Type B pancreatic cell (in vitro differentiated cells): Measurements from ENCODE around the gene ATP7B. TPM values are rescaled to one million over a fixed set of nuclear protein-coding genes. Genes with fewer than 3 reads are reported as not detected.
A peak's percentile ranks its signal among the peaks of the same experiment; 100 is the strongest.

Experiments
- DNase-seq: peaks from one replicate; pipeline ENCODE4 v3.0.0; 2021; ENCODE audit warnings: mixed read lengths; ENCODE audit not compliant: unreplicated experiment; ENCODE audit errors: extremely low spot score
- H3K27ac Mint-ChIP-seq: 2 replicates; pipeline ENCODE4 v1.8.0; 2021; ENCODE audit warnings: mild to moderate bottlenecking, mixed read lengths
- H3K27me3 Mint-ChIP-seq: 2 replicates; pipeline ENCODE4 v1.8.0; 2021; ENCODE audit warnings: mixed read lengths
- H3K36me3 Mint-ChIP-seq: 2 replicates; pipeline ENCODE4 v1.8.0; 2021; ENCODE audit warnings: mixed read lengths
- H3K4me1 Mint-ChIP-seq: one replicate; pipeline ENCODE4 v1.8.0; 2021; ENCODE audit warnings: mixed read lengths; ENCODE audit not compliant: unreplicated experiment
- H3K4me3 Mint-ChIP-seq: 2 replicates; pipeline ENCODE4 v1.8.0; 2021; ENCODE audit warnings: mild to moderate bottlenecking, mixed read lengths
- H3K9me3 Mint-ChIP-seq: 2 replicates; pipeline ENCODE4 v1.8.0; 2021; ENCODE audit warnings: mixed read lengths
- CTCF ChIP-seq: fragments of 200-600 bp; sonication (generic); conservative IDR thresholded peaks from 2 replicates; pipeline ENCODE4 v1.5.0; 2021; ENCODE audit warnings: antibody characterized with exemption, mild to moderate bottlenecking
- total RNA-seq: library from RNA; stranded (reverse); gene quantifications from 2 replicates; pipeline ENCODE4 v1.2.1, GENCODE V29; 2021; ENCODE audit warnings: low replicate concordance

ATP7B gene
- total RNA-seq, 1 donor from 2014 or later, result 27.7 TPM

DNA sequence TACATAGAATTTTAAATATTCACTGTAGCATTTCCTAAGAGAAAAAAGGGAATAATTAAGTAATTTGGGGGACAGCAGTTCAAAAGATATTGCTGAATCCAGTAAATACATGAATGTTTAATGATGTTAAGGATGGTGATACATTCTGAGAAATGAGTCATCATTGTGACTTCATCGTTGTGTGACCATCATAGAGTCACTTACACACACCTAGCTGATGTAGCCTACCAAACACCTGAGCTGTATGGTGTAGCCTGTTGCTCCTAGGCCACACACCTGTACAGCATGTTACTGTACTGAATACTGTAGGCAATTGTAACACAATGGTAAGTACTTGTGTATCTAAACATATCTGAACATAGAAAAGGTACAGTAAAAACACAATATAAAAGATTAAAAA is 34.8 kb downstream of the ATP7B start:
- Mint-ChIP-seq H3K4me3 (no peak overlapping the region), H3K4me1 (peaks cover 7% of the 10 kb centered on the region), H3K27me3 (no peaks in the 10 kb centered on the region), H3K27ac (no peak overlapping the region), H3K36me3 (peaks cover 9% of the 10 kb centered on the region), H3K9me3 (peaks cover 5% of the 10 kb centered on the region)
- DNase-seq, result no peak
- no peak for TF ChIP-seq CTCF

DNA sequence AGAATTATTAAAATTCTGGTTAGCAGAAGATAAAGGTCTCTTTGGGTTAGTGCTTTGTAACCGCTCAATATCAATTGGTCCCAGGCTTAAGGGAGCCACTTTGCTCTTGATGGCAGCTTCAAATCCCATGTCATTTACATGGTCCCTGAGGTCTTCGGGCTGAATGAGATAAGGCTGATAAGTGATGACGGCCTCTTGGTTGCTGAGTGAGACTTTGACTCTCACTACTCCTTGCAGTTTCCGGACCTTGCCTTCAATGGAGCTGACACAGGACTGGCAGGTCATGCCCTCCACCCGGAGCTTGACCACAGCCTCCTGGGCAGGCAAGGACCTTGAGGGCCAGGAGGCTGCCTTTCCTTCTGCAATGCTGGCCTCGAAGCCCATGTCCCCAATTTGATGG is 36.8 kb downstream of the ATP7B start:
- TF ChIP-seq CTCF, result no peak
- no peaks in the 10 kb centered on the region for H3K27me3 Mint-ChIP-seq
- H3K27ac Mint-ChIP-seq, result no peak overlapping the region
- H3K36me3 Mint-ChIP-seq, result peaks cover 13% of the 10 kb centered on the region
- no peak for DNase-seq
- H3K4me1 Mint-ChIP-seq, result no peaks in the 10 kb centered on the region
- peaks cover 5% of the 10 kb centered on the region for H3K9me3 Mint-ChIP-seq
- H3K4me3 Mint-ChIP-seq, result no peak overlapping the region

DNA sequence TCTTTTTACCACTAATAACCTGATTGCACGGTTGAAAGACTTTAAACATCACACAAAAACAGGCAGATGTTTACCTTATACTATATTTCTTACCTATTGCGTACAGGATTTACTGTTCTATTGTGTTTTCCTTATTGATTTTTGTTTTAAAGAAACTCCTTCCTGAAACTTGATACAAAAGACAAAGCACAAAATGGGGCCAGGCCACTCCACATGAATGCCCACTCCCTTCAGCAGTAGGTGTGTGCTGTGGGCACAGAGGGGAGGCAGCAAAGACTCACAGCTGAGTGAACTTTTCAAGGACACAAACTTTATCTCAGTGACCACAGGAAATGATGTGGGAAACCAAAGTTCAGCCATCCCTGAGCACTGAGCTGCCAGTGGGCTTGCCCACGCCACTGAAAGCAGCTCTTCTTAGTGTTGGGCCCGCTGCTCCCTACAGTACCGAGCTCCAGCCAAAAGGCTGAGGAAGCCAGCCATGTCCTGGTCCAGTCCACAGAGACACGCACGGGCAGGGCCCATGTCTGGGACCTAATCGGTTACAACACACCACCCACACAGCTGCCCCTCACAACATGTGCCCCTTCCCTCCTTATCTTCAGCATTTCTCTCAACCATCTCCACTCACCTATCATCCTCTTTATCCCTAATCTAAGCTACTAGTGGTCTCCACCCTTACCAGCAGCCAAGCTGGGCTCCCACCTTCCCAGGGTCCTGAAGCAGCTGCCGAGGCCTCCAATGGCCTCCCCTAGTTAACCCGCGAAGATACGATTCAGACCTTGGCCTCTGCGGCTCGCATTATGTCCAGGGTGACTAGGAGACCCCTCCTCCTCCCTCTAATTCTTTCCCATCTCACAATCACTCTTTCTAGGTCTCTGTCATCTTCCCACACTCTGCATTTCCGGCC is 39.5 kb downstream of the ATP7B start:
- no peaks in the 10 kb centered on the region for H3K9me3 Mint-ChIP-seq
- H3K27ac Mint-ChIP-seq, result peak overlapping the region; percentile 55
- peaks cover 20% of the 10 kb centered on the region for H3K36me3 Mint-ChIP-seq
- TF ChIP-seq CTCF, result no peak
- H3K27me3 Mint-ChIP-seq, result no peaks in the 10 kb centered on the region
- DNase-seq, result no peak
- H3K4me3 Mint-ChIP-seq, result no peak overlapping the region
- no peaks in the 10 kb centered on the region for H3K4me1 Mint-ChIP-seq

- no peak for TF ChIP-seq CTCF
- DNase-seq, result no peak
- Mint-ChIP-seq H3K36me3 (peaks cover 20% of the 10 kb centered on the region), H3K9me3 (no peaks in the 10 kb centered on the region), H3K4me3 (no peak overlapping the region), H3K27me3 (no peaks in the 10 kb centered on the region), H3K4me1 (no peaks in the 10 kb centered on the region), H3K27ac (no peak overlapping the region)
These were observed 40.9 kb downstream of the ATP7B start for GRCh38 chr13:51970349-51970748.

DNA sequence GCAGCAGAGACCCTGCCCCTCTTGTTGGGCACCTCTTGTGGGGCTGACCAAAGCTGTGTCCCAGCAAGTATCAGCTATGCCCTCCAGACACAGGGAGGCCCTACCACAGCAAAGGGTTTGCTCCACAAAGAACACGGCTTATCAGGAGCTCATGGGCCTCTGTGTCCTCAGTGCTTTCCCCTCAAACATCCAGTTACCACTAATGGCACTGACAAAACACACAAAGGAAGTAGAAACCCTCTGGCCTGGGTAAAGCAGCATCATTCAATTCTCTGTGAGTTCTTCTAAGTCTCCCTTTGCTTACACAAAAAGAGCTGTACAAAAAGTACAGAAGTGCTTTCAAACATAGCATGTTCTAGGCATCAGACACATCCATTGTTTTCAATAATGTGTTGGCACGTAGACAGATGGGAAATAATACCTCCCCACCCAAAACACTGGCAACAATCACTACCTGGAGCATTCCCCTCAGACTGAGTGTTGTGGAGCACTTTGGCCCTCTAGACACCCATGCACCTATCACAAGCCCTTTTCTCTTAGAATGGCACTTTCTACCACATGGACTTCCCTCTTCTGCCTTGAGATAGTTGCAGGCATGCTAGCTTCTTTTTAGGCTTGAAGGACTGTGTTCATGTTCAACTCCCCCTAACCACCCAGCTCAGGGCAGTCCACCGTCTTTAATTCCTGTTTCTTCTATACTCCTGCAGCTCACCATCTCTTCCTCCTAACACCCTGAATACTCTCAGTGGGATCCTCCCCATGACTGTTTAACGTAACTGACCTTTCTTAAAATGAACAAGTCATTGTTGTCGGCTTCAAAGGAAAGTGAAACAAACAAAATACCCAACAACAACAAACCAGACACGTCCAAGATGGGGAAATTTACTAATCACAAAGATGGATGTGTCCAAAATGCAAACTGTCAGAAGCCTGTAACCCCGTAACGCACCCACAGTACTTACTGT is 43.5 kb downstream of the ATP7B start:
- TF ChIP-seq CTCF, result no peak
- DNase-seq, result no peak
- H3K9me3 Mint-ChIP-seq, result no peaks in the 10 kb centered on the region
- H3K27ac Mint-ChIP-seq, result no peak overlapping the region
- H3K36me3 Mint-ChIP-seq, result peaks cover 20% of the 10 kb centered on the region
- H3K4me1 Mint-ChIP-seq, result no peaks in the 10 kb centered on the region
- H3K27me3 Mint-ChIP-seq, result no peaks in the 10 kb centered on the region
- no peak overlapping the region for H3K4me3 Mint-ChIP-seq
